Neural cell (in vitro differentiated cells): ENCODE data around the gene H2AZ2. TPM values are rescaled to one million over a fixed set of nuclear protein-coding genes. Genes with fewer than 3 reads are reported as not detected.

ENCODE experiments used
- H2AFZ ChIP-seq: fragments of 200-600, 300-800 bp; sonication (generic), shearing (Covaris generic); 2 replicates; pipeline ENCODE4 v1.6.0; 2014; ENCODE audit warnings: low read depth, mild to moderate bottlenecking, antibody characterized with exemption, low read length, moderate library complexity
- H3F3A ChIP-seq: fragments of 200-600 bp; shearing (Covaris generic); 2 replicates; pipeline ENCODE4 v1.6.1; 2016; ENCODE audit warnings: mild to moderate bottlenecking, moderate library complexity, mixed read lengths, antibody characterized with exemption, low read length; ENCODE audit not compliant: insufficient read depth, poor library complexity, severe bottlenecking
- H3K27ac ChIP-seq: fragments of 200-600, 300-800 bp; sonication (generic), shearing (Covaris generic); 2 replicates; pipeline ENCODE4 v1.5.1; 2014; ENCODE audit warnings: mild to moderate bottlenecking, low read length, moderate library complexity
- H3K27me3 ChIP-seq: fragments of 300-800, 200-600 bp; sonication (generic), shearing (Covaris generic); 2 replicates; pipeline ENCODE4 v1.6.0; 2014; ENCODE audit warnings: mild to moderate bottlenecking, low read depth, low read length, moderate library complexity; ENCODE audit not compliant: insufficient read depth
- H3K36me3 ChIP-seq: fragments of 300-800, 200-600 bp; sonication (generic), shearing (Covaris generic); 2 replicates; pipeline ENCODE4 v1.5.1; 2014; ENCODE audit warnings: mild to moderate bottlenecking, antibody characterized with exemption, low read length, moderate library complexity; ENCODE audit not compliant: insufficient read depth
- H3K4me2 ChIP-seq: fragments of 300-800, 200-600 bp; sonication (generic), shearing (Covaris generic); 2 replicates; pipeline ENCODE4 v1.6.0; 2014; ENCODE audit warnings: mild to moderate bottlenecking, low read length
- H3K4me3 ChIP-seq: fragments of 300-800, 200-600 bp; sonication (generic), shearing (Covaris generic); 2 replicates; pipeline ENCODE4 v1.5.1; 2014; ENCODE audit warnings: mild to moderate bottlenecking, low read length, moderate library complexity
- H3K79me2 ChIP-seq: fragments of 200-600 bp; shearing (Covaris generic); replicated peaks from 2 replicates; pipeline ENCODE4 v1.6.0; 2014; ENCODE audit warnings: mild to moderate bottlenecking, low read length, moderate library complexity; ENCODE audit not compliant: insufficient read depth
- H3K9ac ChIP-seq: fragments of 300-800, 200-600 bp; sonication (generic), shearing (Covaris generic); 2 replicates; pipeline ENCODE4 v1.6.1; 2016; ENCODE audit warnings: mild to moderate bottlenecking, low read length, mixed read lengths
- H3K9me2 ChIP-seq: fragments of 200-600 bp; shearing (Covaris generic); 2 replicates; pipeline ENCODE4 v1.6.1; 2016; ENCODE audit warnings: mild to moderate bottlenecking, low read length, mixed read lengths; ENCODE audit not compliant: insufficient read depth
- H3K9me3 ChIP-seq: fragments of 200-600, 300-800 bp; sonication (generic), shearing (Covaris generic); 2 replicates; pipeline ENCODE4 v1.6.1; 2016; ENCODE audit warnings: mild to moderate bottlenecking, mixed run types, low read length, moderate library complexity, mixed read lengths
- H4K20me1 ChIP-seq: fragments of 200-600 bp; shearing (Covaris generic); 2 replicates; pipeline ENCODE4 v1.6.1; 2016; ENCODE audit warnings: mild to moderate bottlenecking, mixed run types; ENCODE audit not compliant: insufficient read depth
- CTCF ChIP-seq: fragments of 450-650 bp; IDR thresholded peaks from 2 replicates; pipeline ENCODE4 v1.5.1; 2014; ENCODE audit warnings: antibody characterized with exemption, mild to moderate bottlenecking, moderate library complexity; ENCODE audit not compliant: poor library complexity, severe bottlenecking
- EP300 ChIP-seq: fragments of 450-650 bp; conservative IDR thresholded peaks from 2 replicates; pipeline ENCODE4 v1.6.1; 2014; ENCODE audit warnings: antibody characterized with exemption, mild to moderate bottlenecking, moderate library complexity; ENCODE audit not compliant: poor library complexity, severe bottlenecking
- EZH2 ChIP-seq: fragments of 200-600, 300-800 bp; shearing (Covaris generic), sonication (generic); IDR thresholded peaks from 2 replicates; pipeline ENCODE4 v1.6.1; 2014; ENCODE audit warnings: antibody characterized with exemption, low read length, borderline replicate concordance, mild to moderate bottlenecking; ENCODE audit not compliant: insufficient read depth, poor library complexity, severe bottlenecking
- MXI1 ChIP-seq: fragments of 450-650 bp; conservative IDR thresholded peaks from 2 replicates; pipeline ENCODE4 v1.6.1; 2014; ENCODE audit warnings: antibody characterized with exemption, mild to moderate bottlenecking; ENCODE audit not compliant: poor library complexity, severe bottlenecking
- POLR2AphosphoS5 ChIP-seq: IDR thresholded peaks from 2 replicates; pipeline ENCODE4 v1.6.1; 2012
- RAD21 ChIP-seq: fragments of 450-650 bp; conservative IDR thresholded peaks from 2 replicates; pipeline ENCODE4 v1.6.1; 2014; ENCODE audit warnings: antibody characterized with exemption, mild to moderate bottlenecking, moderate library complexity
- REST ChIP-seq: IDR thresholded peaks from 2 replicates; pipeline ENCODE4 v1.6.1; 2012; ENCODE audit warnings: borderline replicate concordance
- SMC3 ChIP-seq: fragments of 450-650 bp; conservative IDR thresholded peaks from 2 replicates; pipeline ENCODE4 v1.6.1; 2014; ENCODE audit warnings: antibody characterized with exemption, mild to moderate bottlenecking, moderate library complexity; ENCODE audit not compliant: poor library complexity
- TAF1 ChIP-seq: IDR thresholded peaks from 2 replicates; pipeline ENCODE4 v1.6.1; 2012; ENCODE audit warnings: low read depth
- polyA plus RNA-seq: library from polyadenylated mRNA; depleted of rRNA; stranded (reverse); fragments of >200 nt; gene quantifications from 2 replicates; pipeline ENCODE4 v1.2.3, GENCODE V29; 2014

H2AZ2 gene
- polyA plus RNA-seq, 1 donor from 2014 or later: 152 TPM

GRCh38 chr7:44853391-44853790 is 5.5 kb upstream of the H2AZ2 start:
- no peak for TF ChIP-seq CTCF
- no peak for TF ChIP-seq SMC3
- no peak for TF ChIP-seq REST
- no peak for TF ChIP-seq RAD21
- no peak for TF ChIP-seq EZH2
- TF ChIP-seq EP300: no peak
- TF ChIP-seq MXI1: no peak
- TF ChIP-seq TAF1: no peak
- no peak for TF ChIP-seq POLR2AphosphoS5
- Histone ChIP-seq H3K79me2 (no peaks in the 10 kb centered on the region), H3K27me3 (no peaks in the 10 kb centered on the region), H4K20me1 (no peaks in the 10 kb centered on the region), H3K4me2 (no peak overlapping the region), H2AFZ (no peak overlapping the region), H3K4me3 (no peak overlapping the region), H3K27ac (no peak overlapping the region), H3F3A (no peaks in the 10 kb centered on the region), H3K9me3 (no peaks in the 10 kb centered on the region), H3K9me2 (no peaks in the 10 kb centered on the region), H3K36me3 (no peaks in the 10 kb centered on the region), H3K9ac (no peak overlapping the region)

GRCh38 chr7:44852590-44852989 is 4.7 kb upstream of the H2AZ2 start:
- Histone ChIP-seq H3K4me3 (no peak overlapping the region), H3K79me2 (no peaks in the 10 kb centered on the region), H3K9me3 (no peaks in the 10 kb centered on the region), H2AFZ (no peak overlapping the region), H3K9ac (no peak overlapping the region), H3K27ac (no peak overlapping the region), H3F3A (no peaks in the 10 kb centered on the region), H3K4me2 (no peak overlapping the region), H3K27me3 (no peaks in the 10 kb centered on the region), H4K20me1 (no peaks in the 10 kb centered on the region), H3K9me2 (no peaks in the 10 kb centered on the region), H3K36me3 (no peaks in the 10 kb centered on the region)
- TF ChIP-seq RAD21 (no peak), TAF1 (no peak), SMC3 (no peak), EZH2 (no peak), POLR2AphosphoS5 (no peak), EP300 (no peak), CTCF (no peak), MXI1 (no peak), REST (no peak)
